H9 (cell line): ENCODE data around the gene ZNF236. TPM values are rescaled to one million over a fixed set of nuclear protein-coding genes. Genes with fewer than 3 reads are reported as not detected.

Source experiments
- DNase-seq: peaks from one replicate; pipeline ENCODE4 v3.0.0-alpha.2; 2017
- H2AFZ ChIP-seq: one replicate; pipeline ENCODE4 v1.6.1; 2013; ENCODE audit warnings: mild to moderate bottlenecking, low read length, control low read depth, moderate library complexity
- H2AK5ac ChIP-seq: 2 replicates; pipeline ENCODE4 v1.6.1; 2013; ENCODE audit warnings: low read length, control low read depth, mixed read lengths; ENCODE audit not compliant: insufficient read length
- H2BK120ac ChIP-seq: one replicate; pipeline ENCODE4 v1.6.1; 2013; ENCODE audit warnings: low read depth, mild to moderate bottlenecking, low read length, control low read depth, inconsistent platforms; ENCODE audit not compliant: poor library complexity, severe bottlenecking
- H2BK12ac ChIP-seq: 2 replicates; pipeline ENCODE4 v1.6.1; 2013; ENCODE audit warnings: low read length, control low read depth, mixed read lengths, low read depth; ENCODE audit not compliant: insufficient read length
- H2BK15ac ChIP-seq: 2 replicates; pipeline ENCODE4 v1.6.1; 2013; ENCODE audit warnings: low read depth, low read length, control low read depth
- H2BK20ac ChIP-seq: one replicate; pipeline ENCODE4 v1.6.1; 2013; ENCODE audit warnings: low read depth, mild to moderate bottlenecking, low read length, control low read depth, inconsistent platforms; ENCODE audit not compliant: poor library complexity, severe bottlenecking
- H2BK5ac ChIP-seq: 2 replicates; pipeline ENCODE4 v1.6.1; 2013; ENCODE audit warnings: low read length, control low read depth, mixed read lengths; ENCODE audit not compliant: insufficient read length
- H3K14ac ChIP-seq: 2 replicates; pipeline ENCODE4 v1.6.1; 2013; ENCODE audit warnings: low read length, control low read depth; ENCODE audit not compliant: insufficient read depth
- H3K18ac ChIP-seq: 2 replicates; pipeline ENCODE4 v1.6.1; 2013; ENCODE audit warnings: low read depth, mild to moderate bottlenecking, mixed read lengths, low read length, control low read depth; ENCODE audit not compliant: insufficient read length
- H3K23ac ChIP-seq: 2 replicates; pipeline ENCODE4 v1.6.1; 2013; ENCODE audit warnings: low read length, control low read depth, mixed read lengths, low read depth; ENCODE audit not compliant: insufficient read length
- H3K23me2 ChIP-seq: 2 replicates; pipeline ENCODE4 v1.6.1; 2013; ENCODE audit warnings: low read depth, mild to moderate bottlenecking, mixed read lengths, low read length, control low read depth; ENCODE audit not compliant: insufficient read length, poor library complexity, severe bottlenecking
- H3K27ac ChIP-seq: 2 replicates; pipeline ENCODE4 v1.5.1; 2013; ENCODE audit warnings: low read length, control low read depth, mixed read lengths, low read depth; ENCODE audit not compliant: insufficient read length
- H3K27me3 ChIP-seq: 2 replicates; pipeline ENCODE4 v1.6.1; 2013; ENCODE audit warnings: low read length, control low read depth, inconsistent platforms; ENCODE audit not compliant: insufficient read depth
- H3K4ac ChIP-seq: 2 replicates; pipeline ENCODE4 v1.6.1; 2013; ENCODE audit warnings: low read depth, mild to moderate bottlenecking, control low read depth, inconsistent platforms, low read length, moderate library complexity
- H3K4me1 ChIP-seq: 2 replicates; pipeline ENCODE4 v1.6.1; 2013; ENCODE audit warnings: low read length, control low read depth, inconsistent platforms; ENCODE audit not compliant: insufficient read depth
- H3K4me2 ChIP-seq: 2 replicates; pipeline ENCODE4 v1.6.1; 2013; ENCODE audit warnings: low read length, control low read depth, mixed read lengths; ENCODE audit not compliant: insufficient read length, insufficient read depth
- H3K56ac ChIP-seq: 2 replicates; pipeline ENCODE4 v1.6.1; 2013; ENCODE audit warnings: low read depth, mild to moderate bottlenecking, mixed read lengths, low read length, control low read depth; ENCODE audit not compliant: insufficient read length
- H3K79me1 ChIP-seq: 2 replicates; pipeline ENCODE4 v1.6.1; 2013; ENCODE audit warnings: low read depth, mild to moderate bottlenecking, moderate library complexity, low read length, control low read depth, inconsistent platforms; ENCODE audit not compliant: insufficient read depth, poor library complexity, severe bottlenecking
- H3K79me2 ChIP-seq: 2 replicates; pipeline ENCODE4 v1.6.1; 2013; ENCODE audit warnings: low read length, control low read depth, inconsistent platforms; ENCODE audit not compliant: insufficient read depth
- H3K9ac ChIP-seq: 2 replicates; pipeline ENCODE4 v1.6.1; 2013; ENCODE audit warnings: low read length, control low read depth, mixed read lengths; ENCODE audit not compliant: insufficient read length; ENCODE audit errors: extremely low read depth
- H3K9me3 ChIP-seq: one replicate; pipeline ENCODE4 v1.6.1; 2013; ENCODE audit warnings: low read depth, low read length, inconsistent platforms; ENCODE audit not compliant: control insufficient read depth
- H3T11ph ChIP-seq: one replicate; pipeline ENCODE4 v1.6.1; 2013; ENCODE audit warnings: mild to moderate bottlenecking, low read length, control low read depth, inconsistent platforms
- H4K20me1 ChIP-seq: one replicate; pipeline ENCODE4 v1.6.1; 2013; ENCODE audit not compliant: control insufficient read depth, insufficient read length, insufficient read depth
- H4K5ac ChIP-seq: 2 replicates; pipeline ENCODE4 v1.6.1; 2013; ENCODE audit warnings: low read depth, mild to moderate bottlenecking, mixed read lengths, low read length, control low read depth; ENCODE audit not compliant: insufficient read length
- H4K8ac ChIP-seq: replicated peaks from 2 replicates; pipeline ENCODE4 v1.6.1; 2013; ENCODE audit warnings: low read length, control low read depth, mixed read lengths, low read depth; ENCODE audit not compliant: insufficient read length
- H4K91ac ChIP-seq: 2 replicates; pipeline ENCODE4 v1.6.1; 2013; ENCODE audit warnings: low read depth, mild to moderate bottlenecking, moderate library complexity, mixed read lengths, low read length, control low read depth; ENCODE audit not compliant: insufficient read length
- H3K27ac Mint-ChIP-seq, 3 experiments: 2 replicates in 2 of 3; 3 replicates in 1 of 3; pipeline ENCODE4 v1.8.0; 2020 to 2021; ENCODE audit warnings: mixed read lengths in 3 of 3, mild to moderate bottlenecking in 1 of 3, moderate library complexity in 1 of 3
- H3K27me3 Mint-ChIP-seq: 2 replicates; pipeline ENCODE4 v1.8.0; 2021; ENCODE audit warnings: low read depth, mild to moderate bottlenecking, moderate library complexity, mixed read lengths
- H3K36me3 Mint-ChIP-seq, 3 experiments: 2 replicates in 2 of 3; 3 replicates in 1 of 3; pipeline ENCODE4 v1.8.0; 2020 to 2021; ENCODE audit warnings: low read depth in 3 of 3, mixed read lengths in 3 of 3; ENCODE audit not compliant: insufficient read depth in 1 of 3
- H3K4me1 Mint-ChIP-seq, 2 experiments: 2 replicates each; pipeline ENCODE4 v1.8.0; 2020; ENCODE audit warnings: mixed read lengths in 2 of 2
- H3K4me3 Mint-ChIP-seq, 2 experiments: 2 replicates in 1 of 2; 3 replicates in 1 of 2; pipeline ENCODE4 v1.8.0; 2020 to 2021; ENCODE audit warnings: mild to moderate bottlenecking in 2 of 2, mixed read lengths in 2 of 2, moderate library complexity in 1 of 2
- H3K9me3 Mint-ChIP-seq, 2 experiments: 2 replicates in 1 of 2; 3 replicates in 1 of 2; pipeline ENCODE4 v1.8.0; 2020; ENCODE audit warnings: mild to moderate bottlenecking in 2 of 2, mixed read lengths in 2 of 2, moderate library complexity in 1 of 2
- WGBS: extraction: QIAGEN DNeasy Blood & Tissue Kit; methylation state at CpG from one replicate; pipeline ENCODE4 v1.1.7; 2013; ENCODE audit warnings: missing lambda C conversion rate, low lambda C conversion rate, mixed read lengths; ENCODE audit not compliant: insufficient read length; ENCODE audit errors: extremely low coverage; 5-methylcytosine and 5-hydroxymethylcytosine counted together
- total RNA-seq: library from RNA; stranded (reverse); gene quantifications from 2 replicates; pipeline ENCODE4 v1.2.1, GENCODE V29; 2021
- TF ChIP-seq, protein P1 (sequence below): fragments of 200-600 bp; sonication (generic); conservative IDR thresholded peaks from 3 replicates; pipeline ENCODE4 v1.8.0; 2021; ENCODE audit warnings: antibody characterized with exemption, mild to moderate bottlenecking

Gene ZNF236
- total RNA-seq, 1 experiment from 2014 or later, result 16.0 TPM

DNA sequence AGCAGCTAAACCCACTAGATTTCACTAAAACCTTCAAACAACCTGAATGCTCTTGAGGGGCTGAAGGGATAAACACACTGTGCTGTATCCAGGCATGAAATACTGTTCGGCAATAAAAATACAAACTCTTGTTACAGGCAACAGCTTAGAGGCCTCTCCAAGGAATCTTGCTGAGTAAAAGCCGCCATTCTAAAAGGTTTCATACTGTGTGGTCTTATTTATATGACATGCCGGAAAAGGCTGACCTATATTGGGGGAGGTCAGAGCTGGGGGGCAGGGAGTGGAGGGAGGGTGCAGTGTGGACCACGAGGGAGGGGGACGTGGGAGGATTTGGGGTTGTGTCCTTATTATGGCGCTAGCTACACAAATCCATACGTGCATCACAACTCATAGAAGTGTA lies 174.1 kb downstream of the ZNF236 start:
- H3K27me3 ChIP-seq, result no peaks in the 10 kb centered on the region
- H3K27ac Mint-ChIP-seq, result no peak overlapping the region
- H4K5ac ChIP-seq, result no peak overlapping the region
- no peaks in the 10 kb centered on the region for H3K23me2 ChIP-seq
- H2BK12ac ChIP-seq, result no peak overlapping the region
- H3K79me2 ChIP-seq, result no peaks in the 10 kb centered on the region
- no peak overlapping the region for H3K18ac ChIP-seq
- no peak overlapping the region for H2BK5ac ChIP-seq
- H2AFZ ChIP-seq, result no peak overlapping the region
- no peak overlapping the region for H3T11ph ChIP-seq
- no peak overlapping the region for H3K4me2 ChIP-seq
- no peak overlapping the region for H4K91ac ChIP-seq
- no peaks in the 10 kb centered on the region for H3K9me3 Mint-ChIP-seq
- no peak overlapping the region for H2BK120ac ChIP-seq
- no peak overlapping the region for H2AK5ac ChIP-seq
- no peak overlapping the region for H3K27ac ChIP-seq
- H4K20me1 ChIP-seq, result no peaks in the 10 kb centered on the region
- H4K8ac ChIP-seq, result no peak overlapping the region
- no peaks in the 10 kb centered on the region for H3K79me1 ChIP-seq
- no peaks in the 10 kb centered on the region; a peak in 1 of 7 replicates for H3K36me3 Mint-ChIP-seq
- no peak for DNase-seq
- H3K9me3 ChIP-seq, result no peaks in the 10 kb centered on the region
- no peak overlapping the region for H3K4me3 Mint-ChIP-seq
- WGBS, result no CpG with 5 or more reads among the region's 7 CpGs
- TF ChIP-seq, protein P1, sequence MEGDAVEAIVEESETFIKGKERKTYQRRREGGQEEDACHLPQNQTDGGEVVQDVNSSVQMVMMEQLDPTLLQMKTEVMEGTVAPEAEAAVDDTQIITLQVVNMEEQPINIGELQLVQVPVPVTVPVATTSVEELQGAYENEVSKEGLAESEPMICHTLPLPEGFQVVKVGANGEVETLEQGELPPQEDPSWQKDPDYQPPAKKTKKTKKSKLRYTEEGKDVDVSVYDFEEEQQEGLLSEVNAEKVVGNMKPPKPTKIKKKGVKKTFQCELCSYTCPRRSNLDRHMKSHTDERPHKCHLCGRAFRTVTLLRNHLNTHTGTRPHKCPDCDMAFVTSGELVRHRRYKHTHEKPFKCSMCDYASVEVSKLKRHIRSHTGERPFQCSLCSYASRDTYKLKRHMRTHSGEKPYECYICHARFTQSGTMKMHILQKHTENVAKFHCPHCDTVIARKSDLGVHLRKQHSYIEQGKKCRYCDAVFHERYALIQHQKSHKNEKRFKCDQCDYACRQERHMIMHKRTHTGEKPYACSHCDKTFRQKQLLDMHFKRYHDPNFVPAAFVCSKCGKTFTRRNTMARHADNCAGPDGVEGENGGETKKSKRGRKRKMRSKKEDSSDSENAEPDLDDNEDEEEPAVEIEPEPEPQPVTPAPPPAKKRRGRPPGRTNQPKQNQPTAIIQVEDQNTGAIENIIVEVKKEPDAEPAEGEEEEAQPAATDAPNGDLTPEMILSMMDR, result no peak
- no peak overlapping the region for H2BK15ac ChIP-seq
- no peak overlapping the region for H3K4ac ChIP-seq
- H2BK20ac ChIP-seq, result no peak overlapping the region
- no peak overlapping the region for H3K56ac ChIP-seq
- H3K9ac ChIP-seq, result no peak overlapping the region
- no peaks in the 10 kb centered on the region for H3K4me1 ChIP-seq
- H3K27me3 Mint-ChIP-seq, result peaks cover 5% of the 10 kb centered on the region
- H3K14ac ChIP-seq, result no peak overlapping the region
- H3K23ac ChIP-seq, result no peak overlapping the region
- H3K4me1 Mint-ChIP-seq, result peaks cover 25 to 36% of the 10 kb centered on the region in 2 experiments
